Mucosa of gallbladder (tissue), 1 donor: ENCODE data around the gene CRBN. TPM values are rescaled to one million over a fixed set of nuclear protein-coding genes. Genes with fewer than 3 reads are reported as not detected.

Experiments used
- DNase-seq: peaks from one replicate; pipeline ENCODE4 v3.0.0-alpha.2; 2020; ENCODE audit warnings: low spot score
- total RNA-seq: library from RNA; stranded (reverse); gene quantifications from one replicate; pipeline ENCODE4 v1.2.1, GENCODE V29; 2021
- donor health status: DM: no; HTN: no; CAD: no.

The CRBN gene
- total RNA-seq, 1 donor from 2014 or later: 48.0 TPM

DNA sequence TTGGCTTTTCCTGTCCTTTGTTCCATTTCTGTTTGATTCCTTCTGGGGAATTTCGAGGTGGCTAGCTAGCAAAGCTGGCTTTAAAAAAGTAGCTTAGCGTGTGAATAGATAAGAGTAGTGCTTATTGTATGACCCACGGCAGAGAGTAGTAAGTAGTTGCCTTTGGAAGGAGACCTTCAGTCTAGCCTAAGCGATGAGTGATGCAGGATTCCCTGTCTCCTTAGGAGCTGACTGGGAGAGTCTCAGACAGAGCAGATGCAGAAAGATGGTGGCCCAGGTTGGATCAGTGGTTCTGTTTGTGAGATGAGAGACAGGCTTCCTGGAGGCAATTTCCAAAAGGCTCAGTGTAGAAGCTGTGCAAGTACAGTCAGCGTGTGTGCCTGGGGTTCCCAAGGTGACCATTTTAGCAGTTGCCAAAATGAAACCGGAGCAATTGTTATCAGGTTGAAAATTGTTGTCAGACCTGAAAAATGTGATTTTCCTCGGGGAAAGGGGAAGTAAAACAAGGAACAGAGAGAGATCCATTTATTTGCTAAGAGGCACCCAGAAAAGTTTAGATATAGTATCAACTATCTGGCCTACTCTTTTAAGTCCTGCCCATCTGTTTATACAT lies 68.6 kb downstream of the CRBN start:
- no peak for DNase-seq

DNA sequence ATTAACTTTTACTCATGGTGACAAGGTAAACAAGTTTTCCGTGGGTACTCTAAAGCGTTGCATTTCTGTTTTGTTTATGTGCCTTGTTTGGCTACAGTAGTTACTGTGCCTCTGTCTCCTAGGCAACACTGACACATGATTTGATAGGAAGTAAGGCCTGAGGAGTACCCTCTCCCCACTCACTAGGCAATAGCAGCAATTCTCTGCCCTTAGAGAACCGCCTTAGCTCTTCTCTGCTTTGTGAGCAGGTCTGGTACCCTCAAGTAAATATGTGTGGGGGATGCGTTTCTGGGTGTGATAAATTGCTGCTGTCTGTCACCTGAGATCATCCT lies 69.2 kb downstream of the CRBN start, which contains the start of gene IL5RA:
Gene IL5RA, minus strand, starts transcription at position 76 of the 332 bp plus-strand sequence. CDS start 5,390 bp downstream, outside the sequence.
- no peak for DNase-seq

DNA sequence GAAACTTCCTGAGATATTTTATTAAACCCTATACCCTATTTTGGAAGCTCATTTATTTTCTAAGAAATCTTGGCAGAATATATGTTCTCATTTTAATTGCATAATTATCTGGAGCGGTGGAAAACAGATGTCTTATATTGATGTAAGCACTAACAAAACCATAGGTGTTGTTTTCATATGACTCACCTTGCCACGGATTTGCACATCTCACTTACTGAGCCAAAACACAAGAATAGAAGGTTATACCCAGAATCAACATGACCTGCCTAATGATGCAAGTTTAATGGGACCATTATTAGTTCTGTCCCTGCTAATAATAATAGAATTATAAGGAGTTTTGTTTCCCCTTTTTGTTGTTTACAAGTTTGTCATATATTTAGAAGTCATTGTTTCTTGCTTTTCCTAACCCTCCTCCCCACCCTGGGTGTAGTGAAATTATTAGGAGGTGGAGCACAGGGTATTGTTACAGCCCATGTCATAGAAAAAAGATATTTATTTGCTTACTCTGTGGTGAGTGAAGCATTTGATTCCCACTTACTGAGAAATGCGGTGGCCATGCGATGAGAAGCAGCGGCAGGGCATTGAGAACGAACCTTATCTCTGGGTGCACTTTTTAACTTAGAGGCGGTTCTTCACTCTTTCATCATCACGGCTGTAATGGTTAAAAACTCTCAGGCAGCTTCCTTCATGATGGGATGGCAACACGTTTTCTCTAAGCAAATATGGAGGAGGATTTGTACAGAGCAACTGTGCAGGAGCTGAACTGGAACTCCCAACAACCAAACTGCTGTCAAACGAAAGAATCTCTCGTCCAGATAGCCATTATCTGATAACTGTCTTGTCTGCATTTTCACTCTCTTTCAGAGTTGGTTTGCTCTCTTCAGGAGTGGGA lies 69.8 kb downstream of the CRBN start:
- DNase-seq: no peak

DNA sequence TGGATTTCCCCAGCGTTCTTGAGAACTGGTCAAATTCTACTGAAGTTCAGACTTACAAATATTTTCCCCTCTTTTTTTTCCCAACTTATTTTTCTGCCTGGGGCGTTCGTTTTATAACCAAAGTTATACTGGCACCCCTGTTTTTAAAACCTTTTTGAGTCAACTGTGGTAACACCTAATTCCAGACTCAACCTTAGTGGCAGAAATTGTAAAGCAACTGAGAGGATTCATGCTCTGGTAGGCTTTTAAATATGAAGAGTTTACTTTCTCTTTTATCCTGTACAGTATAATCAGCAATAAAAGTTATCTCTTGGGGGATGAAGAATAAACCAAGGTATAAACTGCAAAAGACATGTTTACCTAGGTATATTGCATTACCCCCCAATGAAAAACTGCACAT lies 71.6 kb downstream of the CRBN start:
- DNase-seq: no peak

DNA sequence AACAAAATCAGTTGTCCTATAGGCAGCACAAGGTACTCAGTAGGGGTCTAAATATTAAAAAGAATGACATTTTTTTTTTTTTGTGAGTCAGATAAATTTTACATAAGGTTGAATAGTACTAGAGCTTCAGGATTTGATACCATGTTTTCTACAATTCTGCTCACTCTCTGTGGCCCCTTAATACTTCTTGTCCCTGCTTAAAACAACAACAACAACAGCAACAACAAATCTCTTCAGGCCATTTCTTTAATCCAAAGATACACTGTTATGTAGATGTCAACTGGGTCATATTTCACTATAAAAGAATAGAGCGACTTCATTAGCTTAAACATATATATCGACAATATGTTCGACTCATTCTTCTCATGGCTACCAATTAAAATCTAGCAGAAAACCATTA lies 72.3 kb downstream of the CRBN start:
- no peak for DNase-seq

DNA sequence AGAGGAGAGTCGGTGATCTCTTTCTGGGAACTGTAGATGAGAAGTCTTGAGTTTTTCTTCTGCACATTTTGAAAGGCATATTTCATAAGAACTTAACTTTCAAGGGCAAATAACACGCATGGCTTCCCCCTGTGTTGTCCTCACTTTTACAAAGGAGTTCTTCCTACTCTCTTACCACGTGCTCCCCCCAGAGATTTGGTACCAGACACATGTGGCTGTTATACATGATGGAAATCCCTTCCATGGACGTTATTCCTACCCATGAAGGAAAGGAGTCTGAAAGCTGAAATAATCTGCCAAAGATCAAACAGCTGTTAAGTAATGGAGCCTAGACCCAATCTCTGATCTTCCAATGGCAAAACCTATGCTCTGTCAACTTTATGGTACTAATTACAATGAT lies 73.7 kb downstream of the CRBN start:
- no peak for DNase-seq

DNA sequence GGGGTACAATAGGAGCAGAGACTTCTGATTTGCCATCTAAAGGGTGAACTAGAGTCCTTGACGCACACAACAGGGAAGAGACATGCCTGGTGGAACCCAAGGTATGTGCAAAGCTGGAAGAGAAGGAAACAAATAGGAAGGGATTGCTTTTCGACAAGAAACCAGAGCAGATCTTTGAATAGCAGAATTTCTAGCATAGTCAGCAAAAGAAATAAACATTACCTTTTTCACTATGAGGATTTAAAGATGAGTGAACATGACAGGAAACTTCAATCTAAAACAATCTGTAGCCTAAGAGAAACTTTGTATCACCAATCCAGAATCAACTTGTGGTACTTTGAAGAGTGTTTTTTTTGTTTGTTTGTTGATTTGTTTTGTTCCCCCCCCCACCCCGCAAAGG lies 74.2 kb downstream of the CRBN start:
- no peak for DNase-seq

DNA sequence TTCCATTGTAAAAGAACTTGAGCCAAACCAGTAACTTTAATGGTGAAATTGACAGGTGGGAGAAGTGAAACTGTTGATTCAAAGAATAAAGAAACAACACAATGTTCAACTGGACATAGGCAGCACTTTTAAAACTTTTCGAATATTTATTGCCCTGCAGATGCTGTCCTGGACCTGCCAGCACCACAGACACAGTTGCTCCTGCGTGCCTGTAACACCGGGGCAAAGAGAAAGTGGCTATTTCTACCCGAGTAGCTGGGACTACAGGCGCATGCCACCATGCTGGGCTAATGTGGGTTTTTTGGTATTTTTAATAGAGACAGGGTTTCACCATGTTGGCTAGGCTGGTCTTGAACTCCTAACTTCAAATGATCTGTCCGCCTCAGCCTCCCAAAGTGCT lies 76.7 kb downstream of the CRBN start:
- DNase-seq: no peak

DNA sequence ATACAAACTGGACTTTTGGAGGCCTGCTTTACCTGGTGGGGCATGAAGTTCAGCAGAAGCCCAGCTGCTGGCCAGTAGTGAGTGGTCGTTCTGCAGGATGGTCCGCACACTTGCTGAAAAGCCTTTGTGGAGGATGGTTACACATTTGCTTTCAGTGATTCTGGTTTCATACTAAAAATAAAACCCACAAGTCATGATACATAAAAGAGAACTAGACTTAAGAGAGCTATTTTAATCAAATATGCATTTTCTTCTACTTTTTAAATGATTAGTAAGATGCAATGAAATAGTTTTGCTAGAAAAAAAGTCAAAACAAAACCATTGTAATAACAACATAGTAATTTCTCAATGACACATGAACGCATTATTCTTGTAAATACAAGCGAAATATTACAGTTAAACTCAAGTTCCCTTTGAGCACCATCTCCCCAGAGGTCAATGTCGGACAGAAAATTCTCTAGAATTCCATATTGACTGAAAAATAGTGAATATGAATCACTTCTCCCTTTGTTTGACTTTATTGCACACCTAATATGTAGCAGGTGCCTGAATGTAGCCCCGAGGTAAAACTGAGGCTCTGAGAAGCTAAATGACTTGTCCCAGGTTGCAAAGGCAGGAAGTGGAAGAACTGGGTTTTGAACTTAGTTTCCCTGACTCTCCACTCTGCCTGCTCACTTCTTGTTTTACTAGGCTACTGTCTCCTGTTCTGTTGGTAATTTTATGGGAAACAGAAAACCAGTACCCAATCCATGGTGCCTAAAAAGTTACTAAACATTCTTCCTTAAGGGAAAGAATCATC lies 77.6 kb downstream of the CRBN start:
- no peak for DNase-seq

Other genes with a start within 250 kb of the CRBN start
- 0.60 TPM for gene IL5RA, start 69.3 kb downstream of the CRBN start, total RNA-seq
- 22.0 TPM for gene TRNT1, start 52.8 kb downstream of the CRBN start, total RNA-seq